GM18951 (cell line): ENCODE results near the gene RTL5.

Experiments
- POLR2A ChIP-seq: IDR thresholded peaks from 4 replicates; pipeline ENCODE4 v1.6.1; 2011; ENCODE audit warnings: mild to moderate bottlenecking; ENCODE audit not compliant: insufficient read length, insufficient read depth; ENCODE audit errors: extremely low read depth
- in situ Hi-C: fragments of 300-500 bp; cut with MboI; formaldehyde crosslinking; loops from one replicate; pipeline ENCODE4 v1.12.0; 2022; ENCODE audit warnings: low sequenced_read_pairs, mixed read lengths, inconsistent platforms; ENCODE audit not compliant: unreplicated experiment

RTL5 gene

GRCh38 chrX:72110051-72110875 lies 21.5 kb downstream of the RTL5 start:
- TF ChIP-seq POLR2A = no peak
- in situ Hi-C loops = no loop called here

- TF ChIP-seq POLR2A = no peak
- in situ Hi-C loops = no loop called here
Measured at GRCh38 chrX:72108666-72109065, 23.0 kb downstream of the RTL5 start.

GRCh38 chrX:72107841-72108595 lies 23.7 kb downstream of the RTL5 start:
- in situ Hi-C loops = no loop called here
- no peak for TF ChIP-seq POLR2A

- in situ Hi-C loops = no loop called here
Measured at GRCh38 chrX:72107320-72107719, 24.4 kb downstream of the RTL5 start.

GRCh38 chrX:72105436-72105835 lies 26.3 kb downstream of the RTL5 start:
- in situ Hi-C loops = no loop called here
- TF ChIP-seq POLR2A = no peak

More at GRCh38 chrX:72107320-72107719, 24.4 kb downstream of the RTL5 start:
- no peak for TF ChIP-seq POLR2A

- in situ Hi-C loops = no loop called here
- no peak for TF ChIP-seq POLR2A
Measured at GRCh38 chrX:72102760-72103159, 29.0 kb downstream of the RTL5 start.

- no peak for TF ChIP-seq POLR2A
Measured at GRCh38 chrX:72102126-72102525, 29.6 kb downstream of the RTL5 start.

GRCh38 chrX:72101597-72102037 lies 30.1 kb downstream of the RTL5 start:
- in situ Hi-C loops = no loop called here
- no peak for TF ChIP-seq POLR2A

More at GRCh38 chrX:72102126-72102525, 29.6 kb downstream of the RTL5 start:
- in situ Hi-C loops = no loop called here

- in situ Hi-C loops = no loop called here
Measured at GRCh38 chrX:72100824-72101351, 30.8 kb downstream of the RTL5 start.

GRCh38 chrX:72100051-72100755 lies 31.5 kb downstream of the RTL5 start:
- TF ChIP-seq POLR2A = no peak
- in situ Hi-C loops = no loop called here

More at GRCh38 chrX:72100824-72101351, 30.8 kb downstream of the RTL5 start:
- TF ChIP-seq POLR2A = no peak

GRCh38 chrX:72097098-72097497 lies 34.6 kb downstream of the RTL5 start:
- in situ Hi-C loops = no loop called here
- TF ChIP-seq POLR2A = no peak

- no peak for TF ChIP-seq POLR2A
- in situ Hi-C loops = no loop called here
Measured at GRCh38 chrX:72095370-72095769, 36.3 kb downstream of the RTL5 start.

GRCh38 chrX:72094894-72095293 lies 36.8 kb downstream of the RTL5 start:
- no peak for TF ChIP-seq POLR2A
- in situ Hi-C loops = no loop called here
